HepG2 (cell line): Measurements from ENCODE around the gene SGCB. TPM values are rescaled to one million over a fixed set of nuclear protein-coding genes. Genes with fewer than 3 reads are reported as not detected.

ENCODE experiments used
- EP300 ChIP-seq, 3 experiments: sonication (generic) in 1 of 3; formaldehyde crosslinking in 1 of 3; IDR thresholded peaks; 2 replicates each; pipeline versions ENCODE4 v1.5.1 to v1.6.1; 2011 to 2020; ENCODE audit warnings: low read depth in 2 of 3, low read length in 2 of 3, borderline replicate concordance in 1 of 3, improper control_type of control experiment in 1 of 3, mild to moderate bottlenecking in 1 of 3, missing genetic modification reagents in 1 of 3, moderate library complexity in 1 of 3
- HNRNPUL1 ChIP-seq: fragments of 200-400 bp; formaldehyde crosslinking; IDR thresholded peaks from 2 replicates; pipeline ENCODE4 v1.6.1; 2017; ENCODE audit warnings: low read depth, mild to moderate bottlenecking, low read length, moderate library complexity
- JUND ChIP-seq: sonication (generic); formaldehyde crosslinking; IDR thresholded peaks from 2 replicates; pipeline ENCODE4 v1.8.0; 2022; ENCODE audit warnings: mild to moderate bottlenecking, missing genetic modification reagents
- KDM5A ChIP-seq: fragments of 200-600 bp; sonication (generic); IDR thresholded peaks from 2 replicates; pipeline ENCODE4 v1.7.0; 2018; ENCODE audit warnings: antibody characterized with exemption, mild to moderate bottlenecking, low read length, borderline replicate concordance
- MED1 ChIP-seq: sonication (generic); formaldehyde crosslinking; IDR thresholded peaks from 2 replicates; pipeline ENCODE4 v1.4.0; 2020; ENCODE audit warnings: missing genetic modification reagents
- NKX3-1 ChIP-seq: sonication (generic); formaldehyde crosslinking; IDR thresholded peaks from 2 replicates; pipeline ENCODE4 v1.5.0; 2020; ENCODE audit warnings: missing genetic modification reagents
- PHF21A ChIP-seq: sonication (generic); formaldehyde crosslinking; IDR thresholded peaks from 2 replicates; pipeline ENCODE4 v1.5.0; 2020; ENCODE audit warnings: mild to moderate bottlenecking, missing genetic modification reagents
- RBM39 ChIP-seq: fragments of 200-400 bp; formaldehyde crosslinking; IDR thresholded peaks from one replicate; pipeline ENCODE4 v1.6.1; 2018; ENCODE audit warnings: antibody characterized with exemption, mild to moderate bottlenecking, low read depth, low read length; ENCODE audit not compliant: poor library complexity, severe bottlenecking
- SAP130 ChIP-seq: IDR thresholded peaks from 2 replicates; pipeline ENCODE4 v1.6.1; 2016; ENCODE audit warnings: low read depth
- SNRNP70 ChIP-seq: fragments of 200-400 bp; formaldehyde crosslinking; IDR thresholded peaks from 2 replicates; pipeline ENCODE4 v1.6.1; 2017; ENCODE audit warnings: mild to moderate bottlenecking, low read depth, low read length, moderate library complexity
- SOX5 ChIP-seq: IDR thresholded peaks from 2 replicates; pipeline ENCODE4 v1.6.1; 2016; ENCODE audit warnings: borderline replicate concordance
- TSC22D2 ChIP-seq: sonication (generic); formaldehyde crosslinking; IDR thresholded peaks from 2 replicates; pipeline ENCODE4 v1.5.1; 2020; ENCODE audit warnings: missing genetic modification reagents, mild to moderate bottlenecking, borderline replicate concordance
- YEATS2 ChIP-seq: sonication (generic); formaldehyde crosslinking; IDR thresholded peaks from 2 replicates; pipeline ENCODE4 v1.4.0; 2020; ENCODE audit warnings: missing genetic modification reagents, borderline replicate concordance
- ZBTB20 ChIP-seq: sonication (generic); formaldehyde crosslinking; IDR thresholded peaks from 2 replicates; pipeline ENCODE4 v1.8.1; 2023; ENCODE audit warnings: missing genetic modification reagents, low read depth, mild to moderate bottlenecking, borderline replicate concordance
- ZFP62 ChIP-seq: sonication (generic); formaldehyde crosslinking; IDR thresholded peaks from 2 replicates; pipeline ENCODE4 v1.4.0; 2020; ENCODE audit warnings: missing genetic modification reagents
- ZNF207 ChIP-seq: fragments of 450-650 bp; IDR thresholded peaks from 2 replicates; pipeline ENCODE4 v1.6.1; 2016; ENCODE audit warnings: antibody characterized with exemption, borderline replicate concordance
- ZNF280D ChIP-seq: sonication (generic); formaldehyde crosslinking; IDR thresholded peaks from 2 replicates; pipeline ENCODE4 v1.5.1; 2020; ENCODE audit warnings: mild to moderate bottlenecking, missing genetic modification reagents
- ZNF34 ChIP-seq: sonication (generic); formaldehyde crosslinking; IDR thresholded peaks from 2 replicates; pipeline ENCODE4 v1.4.0; 2020; ENCODE audit warnings: mild to moderate bottlenecking, missing genetic modification reagents, borderline replicate concordance
- ZNF510 ChIP-seq: sonication (generic); formaldehyde crosslinking; IDR thresholded peaks from 2 replicates; pipeline ENCODE4 v1.4.0; 2020; ENCODE audit warnings: low read depth, mild to moderate bottlenecking, missing genetic modification reagents
- ZNF580 ChIP-seq: IDR thresholded peaks from 2 replicates; pipeline ENCODE4 v1.6.1; 2016; ENCODE audit warnings: low read depth, borderline replicate concordance
- ZNF687 ChIP-seq: sonication (generic); formaldehyde crosslinking; IDR thresholded peaks from 2 replicates; pipeline ENCODE4 v1.5.1; 2020; ENCODE audit warnings: mild to moderate bottlenecking, missing genetic modification reagents, moderate library complexity
- ZSCAN21 ChIP-seq: sonication (generic); formaldehyde crosslinking; IDR thresholded peaks from 2 replicates; pipeline ENCODE4 v1.8.0; 2022; ENCODE audit warnings: mild to moderate bottlenecking, missing genetic modification reagents, moderate library complexity, borderline replicate concordance
- ZSCAN31 ChIP-seq: sonication (generic); formaldehyde crosslinking; IDR thresholded peaks from 2 replicates; pipeline ENCODE4 v1.5.0; 2020; ENCODE audit warnings: low read depth, mild to moderate bottlenecking, missing genetic modification reagents
- polyA plus RNA-seq, 8 experiments: library from polyadenylated mRNA; depleted of rRNA in 3 of 8; stranded (reverse) in 7 of 8; unstranded in 1 of 8; fragments of >200 nt; fragmentation: Illumina TruSeq in 4 of 8; extraction: Trizol in 4 of 8; gene quantifications; 2 replicates each; pipeline versions ENCODE4 v1.2.1 to v1.2.3, GENCODE V29; 2011 to 2016; ENCODE audit warnings: low read depth in 4 of 8, missing spikeins in 1 of 8, mixed read lengths in 1 of 8; ENCODE audit not compliant: insufficient read depth in 1 of 8
- total RNA-seq, 5 experiments: library from RNA; depleted of rRNA; stranded (reverse); fragments of >200 nt; fragmentation: Illumina TruSeq; extraction: Trizol; gene quantifications; 2 replicates each; pipeline ENCODE4 v1.2.3, GENCODE V29; 2016; ENCODE audit warnings: low read depth in 1 of 5

Gene SGCB
- total and polyA plus RNA-seq, 2 of the 13 experiments (the other 11 are each of a cell fraction or from before 2014, with no cell fraction given), result 2.2 to 4.8 TPM

GRCh38 chr4:52052475-52052780 lies 14.3 kb upstream of the SGCB start (continued):
- TF ChIP-seq ZNF687 (CRISPR knock-in tag) (no peak), ZSCAN21 (CRISPR knock-in tag) (no peak), EP300 (IDR thresholded peaks at IDR 0.05; ENCODE audit: low read depth in 2 of 2, low read length in 2 of 2) (0 out of 4 replicates have a peak, but pooled peaks of 1 of the 2 experiments have one; percentile 34), EP300 (CRISPR knock-in tag; IDR thresholded peaks at IDR 0.05; ENCODE audit: borderline replicate concordance) (no peak), ZNF510 (CRISPR knock-in tag) (no peak), ZNF280D (no peak), ZBTB20 (CRISPR knock-in tag) (0 out of 2 replicates have a peak, but pooled peaks have one; percentile 24), SAP130 (CRISPR knock-in tag) (no peak), MED1 (CRISPR knock-in tag) (0 out of 2 replicates have a peak, but pooled peaks have one; percentile 39), ZFP62 (CRISPR knock-in tag) (no peak), SOX5 (CRISPR knock-in tag) (peak; percentile 18; the same call in 1 of the 2 replicates), ZNF34 (CRISPR knock-in tag) (no peak), ZNF580 (CRISPR knock-in tag) (no peak), SNRNP70 (no peak), TSC22D2 (CRISPR knock-in tag) (no peak), ZNF207 (no peak), YEATS2 (CRISPR knock-in tag) (0 out of 2 replicates have a peak, but pooled peaks have one; percentile 4), HNRNPUL1 (no peak), PHF21A (CRISPR knock-in tag) (0 out of 2 replicates have a peak, but pooled peaks have one; percentile 52), KDM5A (no peak), JUND (no peak), NKX3-1 (CRISPR knock-in tag) (no peak), RBM39 (no peak), ZSCAN31 (CRISPR knock-in tag) (no peak)
